Measurements from ENCODE around the gene SAMD3. TPM values are rescaled to one million over a fixed set of nuclear protein-coding genes. Genes with fewer than 3 reads are reported as not detected.

SAMD3 gene
- total RNA-seq, 1 experiment from 2014 or later, result 0.39 TPM

GRCh38 chr6:130122243-130122642 is 100.5 kb downstream of the SAMD3 start:
- no peaks in the 10 kb centered on the region for H3K27me3 ChIP-seq (ENCODE audit: insufficient read depth, low read length)
- H2AFZ ChIP-seq (ENCODE audit: low read length), result no peak overlapping the region
- no peaks in the 10 kb centered on the region for H3K79me2 ChIP-seq (ENCODE audit: insufficient read depth, low read length)
- no peak overlapping the region for H4K91ac ChIP-seq (ENCODE audit: insufficient read length, low read depth, low read length)
- Mint-ChIP-seq H3K9me3 (no peaks in the 10 kb centered on the region), H3K36me3 (ENCODE audit: insufficient read depth in 1 of 3, low read depth in 3 of 3) (peaks cover 0 to 3% (median 0%) of the 10 kb centered on the region in 3 experiments; a peak in 3 of 7 replicates), H3K27ac (no peak overlapping the region), H3K4me3 (no peak overlapping the region), H3K27me3 (ENCODE audit: low read depth) (no peaks in the 10 kb centered on the region), H3K4me1 (peaks cover 6% of the 10 kb centered on the region in 2 experiments)
- DNase-seq, result no peak
- no peaks in the 10 kb centered on the region for H3K79me1 ChIP-seq (ENCODE audit: insufficient read depth, low read depth, low read length, poor library complexity, severe bottlenecking)
- H3K9ac ChIP-seq (ENCODE audit: extremely low read depth, insufficient read length, low read length), result no peak overlapping the region
- H4K20me1 ChIP-seq (ENCODE audit: control insufficient read depth, insufficient read depth, insufficient read length), result no peaks in the 10 kb centered on the region
- H3K27ac ChIP-seq (ENCODE audit: insufficient read length, low read depth, low read length), result no peak overlapping the region
- no peak for TF ChIP-seq CTCF (conservative IDR thresholded peaks at IDR 0.05)
- no peaks in the 10 kb centered on the region for H3K4me1 ChIP-seq (ENCODE audit: insufficient read depth, low read length)
- WGBS (ENCODE audit: extremely low coverage, insufficient read length, low lambda C conversion rate), result no CpG with 5 or more reads among the region's 2 CpGs
- H4K5ac ChIP-seq (ENCODE audit: insufficient read length, low read depth, low read length), result no peak overlapping the region
- H3K4me2 ChIP-seq (ENCODE audit: insufficient read depth, insufficient read length, low read length), result no peak overlapping the region
- H2BK15ac ChIP-seq (ENCODE audit: low read depth, low read length), result no peak overlapping the region
- no peak overlapping the region for H3K56ac ChIP-seq (ENCODE audit: insufficient read length, low read depth, low read length)
- H3K23me2 ChIP-seq (ENCODE audit: insufficient read length, low read depth, low read length, poor library complexity, severe bottlenecking), result no peaks in the 10 kb centered on the region
- H2BK120ac ChIP-seq (ENCODE audit: low read depth, low read length, poor library complexity, severe bottlenecking), result no peak overlapping the region
- no peak overlapping the region for H3K23ac ChIP-seq (ENCODE audit: insufficient read length, low read depth, low read length)
- no peak overlapping the region for H3T11ph ChIP-seq (ENCODE audit: low read length)
- no peak overlapping the region for H2BK5ac ChIP-seq (ENCODE audit: insufficient read length, low read length)
- H4K8ac ChIP-seq (replicated peaks; ENCODE audit: insufficient read length, low read depth, low read length), result no peak overlapping the region
- no peaks in the 10 kb centered on the region for H3K9me3 ChIP-seq (ENCODE audit: control insufficient read depth, low read depth, low read length)
- no peak overlapping the region for H2AK5ac ChIP-seq (ENCODE audit: insufficient read length, low read length)
- no peak overlapping the region for H3K4ac ChIP-seq (ENCODE audit: low read depth, low read length)
- no peak overlapping the region for H3K14ac ChIP-seq (ENCODE audit: insufficient read depth, low read length)
- H2BK20ac ChIP-seq (ENCODE audit: low read depth, low read length, poor library complexity, severe bottlenecking), result no peak overlapping the region
- H3K18ac ChIP-seq (ENCODE audit: insufficient read length, low read depth, low read length), result no peak overlapping the region
- no peak overlapping the region for H2BK12ac ChIP-seq (ENCODE audit: insufficient read length, low read depth, low read length)
